T-helper 2 cell treated with Interferon-gamma antibody and Interleukin-4, amounts not matched to agents 100 ng/mL and 5 ng/mL, for 36 hours (primary cell): ENCODE data around the gene TSPOAP1. TPM values are rescaled to one million over a fixed set of nuclear protein-coding genes. Genes with fewer than 3 reads are reported as not detected.

Source experiments
- intact Hi-C: fragments of 100-400 bp; cut with micrococcal nuclease; formaldehyde crosslinking; loops from one replicate; pipeline ENCODE4 v1.15.1; 2023
- total RNA-seq: library from RNA; stranded (reverse); gene quantifications from 2 replicates; pipeline ENCODE4 v1.2.3, GENCODE V29; 2022

Gene TSPOAP1
- total RNA-seq, 1 donor from 2014 or later: 77.0 TPM

DNA sequence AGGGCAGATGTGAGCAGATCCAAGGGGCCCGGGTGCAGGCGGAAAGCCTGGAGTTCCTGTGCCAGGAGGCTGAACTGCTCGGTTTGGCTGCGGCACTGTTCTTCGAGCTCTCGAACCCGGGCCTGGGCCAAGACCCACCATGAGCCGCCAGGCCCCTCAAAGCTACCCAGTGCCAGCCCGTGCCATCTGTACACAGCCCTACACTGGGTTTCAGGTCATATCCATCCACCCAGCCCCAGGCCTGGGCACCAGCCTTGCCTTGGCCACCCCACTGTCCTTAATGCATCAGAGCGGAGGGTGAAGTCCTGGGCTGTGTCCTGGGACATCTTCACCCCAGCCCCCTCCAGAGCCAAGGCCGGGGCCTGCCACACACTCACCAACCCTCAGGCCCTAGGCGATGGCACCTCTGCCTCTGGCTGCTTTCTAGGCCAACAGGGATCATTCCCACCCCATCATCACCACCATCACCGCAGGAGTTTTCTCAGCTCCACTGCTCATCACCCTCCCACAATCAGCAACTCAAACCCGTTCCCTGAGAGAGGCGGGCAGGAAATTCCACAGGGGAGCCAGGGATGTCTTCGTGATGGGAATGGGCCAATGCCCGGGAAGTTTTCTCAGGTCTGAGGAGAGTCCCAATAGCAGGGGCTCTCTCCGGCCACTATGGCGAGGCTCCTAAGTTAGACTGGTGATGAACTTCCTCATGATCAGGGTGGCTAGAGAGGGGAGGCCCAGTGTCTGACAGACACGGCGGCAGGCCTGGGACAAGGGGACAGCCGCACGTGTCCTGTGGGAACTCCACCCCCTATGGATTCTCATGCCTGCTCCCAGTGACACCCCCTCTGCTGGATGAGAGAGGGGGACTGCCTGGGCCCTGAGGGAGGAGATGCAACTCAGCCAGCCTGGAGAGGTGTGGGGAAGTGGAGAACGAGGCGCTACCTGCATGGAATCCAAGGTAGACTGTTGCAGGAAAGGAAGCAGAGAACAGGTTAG lies 9.1 kb downstream of the TSPOAP1 start:
- intact Hi-C loops: no loop called here

DNA sequence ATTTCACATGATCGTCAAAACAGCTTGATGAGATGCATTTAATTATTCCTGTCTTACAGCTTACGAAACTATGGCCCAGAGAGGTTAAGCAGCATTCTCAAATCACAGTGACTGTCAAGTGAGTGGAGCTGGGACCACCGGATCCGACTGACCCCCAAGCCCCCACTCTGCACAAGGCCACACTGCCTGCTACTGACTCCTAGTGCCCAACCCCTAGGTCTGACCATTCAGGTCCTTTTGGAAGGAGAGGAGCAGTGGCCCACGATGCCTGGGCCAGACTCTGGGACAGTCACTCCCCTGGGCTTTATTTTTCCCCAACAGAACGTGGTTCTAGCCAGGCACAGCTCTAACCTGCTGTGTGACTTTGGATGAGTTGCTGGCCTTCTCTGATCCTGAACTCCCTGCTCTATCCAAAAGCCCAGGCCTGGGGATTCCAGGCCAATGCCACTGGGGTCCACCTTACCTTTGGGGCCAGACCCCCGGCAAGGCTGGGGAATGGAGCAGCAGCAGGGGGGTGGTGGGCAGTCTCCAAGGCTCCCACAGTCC lies 9.9 kb downstream of the TSPOAP1 start:
- intact Hi-C loops: no loop called here

DNA sequence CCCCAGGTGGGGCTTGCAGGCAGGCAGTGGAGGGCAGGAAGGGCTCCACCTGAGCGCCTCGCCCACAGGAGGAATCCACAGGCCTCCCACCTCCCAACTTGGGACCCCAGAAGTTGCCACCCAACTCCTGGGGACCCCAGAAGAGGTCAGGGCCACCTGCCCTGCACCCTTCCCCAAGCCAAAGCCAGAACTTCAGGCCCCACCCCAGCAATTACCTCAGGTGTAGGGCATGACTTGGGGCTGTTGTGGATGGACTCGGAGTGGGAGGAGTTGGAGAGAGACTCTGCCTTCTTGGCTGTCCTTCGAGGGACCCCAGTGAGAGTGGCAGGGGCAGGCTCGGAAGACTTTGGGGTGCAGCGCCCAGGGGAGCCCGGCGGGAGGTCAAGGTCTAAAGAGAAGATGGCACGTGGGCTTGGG lies 10.5 kb downstream of the TSPOAP1 start:
- intact Hi-C loops: no loop called here

DNA sequence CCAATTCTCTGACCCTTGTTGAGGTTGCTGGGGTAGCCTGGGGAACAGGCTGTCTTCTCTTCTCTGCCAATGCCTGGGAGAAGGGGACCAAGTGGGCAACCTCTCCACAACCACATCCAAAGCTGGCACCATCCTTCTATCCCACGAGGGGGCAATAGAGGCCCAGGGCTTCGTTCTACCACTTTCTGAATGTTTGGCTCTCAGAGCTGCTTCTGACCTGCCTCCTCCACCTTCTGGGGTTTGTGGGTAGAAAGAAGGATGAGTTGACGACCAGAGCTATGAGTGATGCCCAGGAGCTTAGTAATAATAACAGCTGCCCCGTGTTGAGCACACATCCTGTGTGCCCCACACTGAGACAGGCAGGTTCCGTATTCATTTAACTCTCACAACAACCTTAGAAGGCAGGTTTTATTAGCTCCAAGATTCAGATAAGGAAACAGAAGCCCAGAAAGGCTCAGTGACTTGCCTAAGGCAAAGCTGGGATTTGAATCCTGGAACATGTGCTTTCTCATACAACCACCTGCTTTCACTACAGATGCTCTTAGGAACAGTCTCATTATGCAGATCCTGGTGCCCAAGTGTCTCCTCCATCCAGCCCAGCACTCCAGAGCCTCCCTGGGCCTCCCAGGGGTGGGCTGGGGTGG lies 11.1 kb downstream of the TSPOAP1 start:
- intact Hi-C loops: loop anchor here (1.0 to 2.0 kb wide), 4 partner anchors 11 to 130 kb away; partner anchors contain the start of genes RNF43 and TSPOAP1

- intact Hi-C loops: loop anchor here (2.0 kb wide), 1 partner anchor 28 kb away; no protein-coding TSS in a partner anchor
Measured at GRCh38 chr17:58316260-58316960, 12.2 kb downstream of the TSPOAP1 start.

- intact Hi-C loops: loop anchor here (2.0 kb wide), 1 partner anchor 29 kb away; no protein-coding TSS in a partner anchor
Measured at GRCh38 chr17:58315750-58316149, 12.8 kb downstream of the TSPOAP1 start.

GRCh38 chr17:58315281-58315711 lies 13.3 kb downstream of the TSPOAP1 start:
- intact Hi-C loops: no loop called here

- intact Hi-C loops: no loop called here
Measured at GRCh38 chr17:58314706-58315015, 13.9 kb downstream of the TSPOAP1 start.

GRCh38 chr17:58313815-58314705 lies 14.5 kb downstream of the TSPOAP1 start:
- intact Hi-C loops: no loop called here

GRCh38 chr17:58312829-58313228 lies 15.8 kb downstream of the TSPOAP1 start:
- intact Hi-C loops: no loop called here

- intact Hi-C loops: no loop called here
Measured at GRCh38 chr17:58312021-58312630, 16.5 kb downstream of the TSPOAP1 start.

DNA sequence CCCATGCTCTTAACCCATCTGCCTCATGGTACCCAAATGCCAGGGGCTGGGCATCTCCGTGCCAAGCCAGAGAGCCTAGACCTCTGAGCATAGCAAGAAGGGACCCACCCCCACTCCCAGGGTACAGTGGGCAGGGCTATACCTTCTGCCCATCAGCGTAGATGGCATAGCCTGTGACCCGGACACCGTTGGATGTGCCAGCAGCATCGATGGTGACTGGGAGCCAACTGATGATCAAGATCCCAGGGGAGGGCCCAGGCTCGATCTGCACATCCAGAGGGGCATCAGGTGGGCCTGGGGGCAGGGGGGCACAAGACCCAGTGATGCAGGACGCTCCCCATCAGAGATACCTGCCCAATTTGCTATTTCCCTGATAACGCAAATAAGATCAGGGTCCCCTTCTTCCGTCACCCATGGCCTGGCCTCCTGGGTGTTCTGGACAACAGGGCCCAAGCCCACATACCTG lies 17.1 kb downstream of the TSPOAP1 start:
- intact Hi-C loops: no loop called here

DNA sequence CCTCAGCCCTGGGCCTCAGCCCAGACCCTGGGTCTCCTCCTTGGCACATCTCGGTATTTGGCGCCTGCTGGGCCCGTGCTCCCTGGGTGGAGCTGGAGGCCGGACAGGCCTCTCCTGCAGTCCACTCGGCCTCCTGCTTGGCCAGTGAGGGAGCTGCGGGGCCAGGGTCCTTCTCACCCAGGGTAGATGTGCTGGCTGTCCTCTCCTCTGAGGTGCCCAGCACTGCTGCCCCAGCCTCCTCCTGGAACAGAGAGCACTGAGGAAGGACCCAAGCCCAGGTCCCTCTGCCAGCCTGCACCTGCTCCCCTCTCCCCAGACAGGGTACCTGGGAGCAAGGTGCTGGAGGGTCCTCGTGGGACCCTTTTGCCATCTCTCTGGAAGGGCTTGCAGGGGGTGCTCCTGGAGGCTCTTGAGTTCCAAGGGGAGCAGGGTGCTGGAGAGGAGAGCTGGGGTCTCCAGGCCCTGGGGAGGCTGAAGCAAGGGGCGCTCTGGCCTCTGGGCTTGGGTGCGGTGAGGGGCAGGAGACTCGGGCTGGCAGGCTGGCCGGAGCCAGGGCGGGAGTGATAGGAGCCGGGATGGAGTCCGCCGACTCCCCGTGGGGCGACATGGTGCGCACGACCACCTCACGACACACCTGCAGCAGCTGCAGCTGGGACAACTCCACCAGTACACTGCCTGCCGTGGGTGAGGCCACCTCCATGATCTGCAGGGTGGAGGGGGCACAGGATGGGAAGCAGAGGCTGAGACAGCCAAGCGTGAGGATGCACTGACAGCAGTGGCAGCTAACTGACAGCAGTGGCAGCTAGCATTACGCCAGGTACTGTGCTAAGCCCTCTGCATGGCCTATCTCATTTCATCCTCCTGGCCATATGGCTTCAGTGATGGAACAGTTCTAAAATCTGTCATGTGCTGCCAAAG lies 17.8 kb downstream of the TSPOAP1 start:
- intact Hi-C loops: no loop called here

DNA sequence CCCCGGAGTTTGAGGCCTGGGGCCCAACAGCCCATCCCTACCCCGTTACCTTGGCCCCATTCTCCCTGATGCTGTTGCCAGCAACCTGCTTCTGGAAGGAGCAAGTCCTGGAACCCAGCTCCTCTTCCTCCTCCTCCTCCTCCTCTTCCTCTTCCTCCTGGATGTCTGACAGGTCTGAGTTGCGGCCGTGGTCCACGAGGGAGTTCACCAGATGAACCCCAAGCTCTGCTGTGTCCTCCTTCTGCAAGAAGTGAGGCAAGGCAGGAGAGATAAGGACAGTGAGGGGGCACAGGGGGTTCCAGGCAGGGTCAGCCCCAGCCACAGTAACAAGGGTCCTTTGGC lies 18.7 kb downstream of the TSPOAP1 start:
- intact Hi-C loops: no loop called here

GRCh38 chr17:58308985-58309917 lies 19.3 kb downstream of the TSPOAP1 start:
- intact Hi-C loops: no loop called here

GRCh38 chr17:58308173-58308984 lies 20.2 kb downstream of the TSPOAP1 start:
- intact Hi-C loops: no loop called here
